ENCODE results near the gene ZGRF1. TPM values are rescaled to one million over a fixed set of nuclear protein-coding genes. Genes with fewer than 3 reads are reported as not detected.

The ZGRF1 gene
- total and polyA plus RNA-seq, 9 of the 15 experiments (the other 6 are each of a cell fraction or from before 2014, with no cell fraction given): 8.8 to 35.2 (median 22.0) TPM

- CTCF ChIA-PET (ENCODE audit: low intra/inter-chr PET ratio): no interaction called here
- WGBS (ENCODE audit: insufficient coverage, low coverage, missing lambda C conversion rate): 0% methylated on average over 2 of the region's 2 CpGs
- TF ChIP-seq, protein P1, sequence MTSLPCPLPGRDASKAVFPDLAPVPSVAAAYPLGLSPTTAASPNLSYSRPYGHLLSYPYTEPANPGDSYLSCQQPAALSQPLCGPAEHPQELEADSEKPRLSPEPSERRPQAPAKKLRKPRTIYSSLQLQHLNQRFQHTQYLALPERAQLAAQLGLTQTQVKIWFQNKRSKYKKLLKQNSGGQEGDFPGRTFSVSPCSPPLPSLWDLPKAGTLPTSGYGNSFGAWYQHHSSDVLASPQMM (CRISPR knock-in tag; IDR thresholded peaks at IDR 0.05): no peak
- TF ChIP-seq ZNF780A (CRISPR knock-in tag; IDR thresholded peaks at IDR 0.05): no peak
- TF ChIP-seq CUX1 (CRISPR knock-in tag; IDR thresholded peaks at IDR 0.05): no peak
- TF ChIP-seq RREB1 (CRISPR knock-in tag; IDR thresholded peaks at IDR 0.05): no peak
- TF ChIP-seq STAT5B (CRISPR knock-in tag; IDR thresholded peaks at IDR 0.05): no peak
- TF ChIP-seq JUND (IDR thresholded peaks at IDR 0.05; ENCODE audit: borderline replicate concordance, low read depth, low read length): no peak
- no peak for TF ChIP-seq JUND (tag; IDR thresholded peaks at IDR 0.05; ENCODE audit: borderline replicate concordance, low read depth, low read length)
- TF ChIP-seq, protein P2, sequence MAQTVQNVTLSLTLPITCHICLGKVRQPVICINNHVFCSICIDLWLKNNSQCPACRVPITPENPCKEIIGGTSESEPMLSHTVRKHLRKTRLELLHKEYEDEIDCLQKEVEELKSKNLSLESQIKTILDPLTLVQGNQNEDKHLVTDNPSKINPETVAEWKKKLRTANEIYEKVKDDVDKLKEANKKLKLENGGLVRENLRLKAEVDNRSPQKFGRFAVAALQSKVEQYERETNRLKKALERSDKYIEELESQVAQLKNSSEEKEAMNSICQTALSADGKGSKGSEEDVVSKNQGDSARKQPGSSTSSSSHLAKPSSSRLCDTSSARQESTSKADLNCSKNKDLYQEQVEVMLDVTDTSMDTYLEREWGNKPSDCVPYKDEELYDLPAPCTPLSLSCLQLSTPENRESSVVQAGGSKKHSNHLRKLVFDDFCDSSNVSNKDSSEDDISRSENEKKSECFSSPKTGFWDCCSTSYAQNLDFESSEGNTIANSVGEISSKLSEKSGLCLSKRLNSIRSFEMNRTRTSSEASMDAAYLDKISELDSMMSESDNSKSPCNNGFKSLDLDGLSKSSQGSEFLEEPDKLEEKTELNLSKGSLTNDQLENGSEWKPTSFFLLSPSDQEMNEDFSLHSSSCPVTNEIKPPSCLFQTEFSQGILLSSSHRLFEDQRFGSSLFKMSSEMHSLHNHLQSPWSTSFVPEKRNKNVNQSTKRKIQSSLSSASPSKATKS (CRISPR knock-in tag; IDR thresholded peaks at IDR 0.05): no peak
Measured at GRCh38 chr4:112680996-112681395, 44.3 kb upstream of the ZGRF1 start.

More at GRCh38 chr4:112680996-112681395, 44.3 kb upstream of the ZGRF1 start:
- H3K27me3 ChIP-seq (ENCODE audit: control insufficient read depth in 2 of 2, insufficient read depth in 2 of 2, low read length in 2 of 2): no peaks in the 10 kb centered on the region; a peak in 2 of 5 replicates
- H3K36me3 ChIP-seq (ENCODE audit: control insufficient read depth, insufficient read depth, low read length): no peaks in the 10 kb centered on the region
- H3K4me1 ChIP-seq (replicated peaks in 1 of 2; ENCODE audit: control insufficient read depth in 2 of 2, insufficient read depth in 2 of 2, low read length in 2 of 2): peaks cover 0 to 5% of the 10 kb centered on the region in 2 experiments; a peak in 2 of 5 replicates
- DNase-seq (ENCODE audit: extremely low read depth in 1 of 4, low spot score in 3 of 4) (no peak), FAIRE-seq (no peak), ATAC-seq (no peak)
- no peak overlapping the region for H3K4me3 ChIP-seq
- no peaks in the 10 kb centered on the region for H3K79me2 ChIP-seq (ENCODE audit: control insufficient read depth, insufficient read depth, low read length)
- intact Hi-C loops (cut with micrococcal nuclease): no loop called here
- no peak overlapping the region for H3K4me2 ChIP-seq (ENCODE audit: insufficient read depth, low read length)
- H3K9ac ChIP-seq (ENCODE audit: insufficient read depth in 1 of 2, low read depth in 2 of 2, low read length in 2 of 2): no peak overlapping the region
- no TSS peak for BruUV-seq (replicated peaks)
- no peaks in the 10 kb centered on the region for H3K9me3 ChIP-seq (replicated peaks; ENCODE audit: control insufficient read depth, insufficient read depth, low read depth, low read length)
- no peaks in the 10 kb centered on the region for H3K9me1 ChIP-seq (ENCODE audit: control insufficient read depth, insufficient read depth, low read length)
- no peak overlapping the region for H2AFZ ChIP-seq (ENCODE audit: low read depth, low read length)
- no peaks in the 10 kb centered on the region for H4K20me1 ChIP-seq (replicated peaks; ENCODE audit: control insufficient read depth, insufficient read depth, low read length)
- in situ Hi-C loops (cut with MboI): no loop called here
- POLR2A ChIA-PET: no interaction called here
- H3K27ac ChIP-seq (ENCODE audit: extremely low read depth, low read depth, low read length): no peak overlapping the region
